Mucosa of descending colon (tissue), 3 donors: ENCODE results near the gene PFDN2. TPM values are rescaled to one million over a fixed set of nuclear protein-coding genes. Genes with fewer than 3 reads are reported as not detected.
A peak's percentile ranks its signal among the peaks of the same experiment; 100 is the strongest.

Source experiments
- ATAC-seq: fragments of 200-7000 bp; cut with Tn5 transposase; one replicate; pipeline ENCODE4 v1.9.1; 2020; ENCODE audit warnings: mild to moderate bottlenecking, moderate library complexity
- DNase-seq, 3 donors: peaks; one replicate each; pipeline ENCODE4 v3.0.0-alpha.2; 2020
- H3K36me3 ChIP-seq: fragments of 200-600 bp; one replicate; pipeline ENCODE4 v1.8.0; 2021; ENCODE audit warnings: low read depth, mild to moderate bottlenecking
- H3K4me1 ChIP-seq: fragments of 200-600 bp; one replicate; pipeline ENCODE4 v1.8.0; 2021; ENCODE audit warnings: low read depth, mild to moderate bottlenecking
- H3K4me3 ChIP-seq: fragments of 200-600 bp; one replicate; pipeline ENCODE4 v1.8.0; 2021; ENCODE audit warnings: mild to moderate bottlenecking
- H3K9me3 ChIP-seq: fragments of 200-600 bp; one replicate; pipeline ENCODE4 v1.8.0; 2021; ENCODE audit warnings: mild to moderate bottlenecking
- intact Hi-C, 2 donors: fragments of 100-400 bp; cut with DNase I in 1 of 2; cut with micrococcal nuclease in 1 of 2; formaldehyde crosslinking; loops; one replicate each; pipeline versions ENCODE4 v1.11.0 to v1.11.1; 2022; cut with DNase I, micrococcal nuclease
- total RNA-seq, 3 donors: library from RNA; stranded (reverse); fragmentation: NEBNext Ultra II Directional in 2 of 3; extraction: Animal tissue kit (Norgen Biotek cat#: 25700) in 2 of 3; gene quantifications; one replicate each; pipeline versions ENCODE4 v1.2.1 to v1.2.4, GENCODE V29; 2021 to 2023
- TF ChIP-seq, protein P1 (sequence below): fragments of 200-600 bp; IDR thresholded peaks from one replicate; pipeline ENCODE4 v1.8.0; 2022; ENCODE audit warnings: antibody characterized with exemption, mild to moderate bottlenecking
- donor health status: DM: no; HTN: no; CAD: no; lungs with moderate emphysema.
- donor health status: DM: no; HTN: no; CAD: no.
- donor health status: DM: no; HTN: yes; CAD: no.

PFDN2 gene
- total RNA-seq, 3 donors from 2014 or later = 20.7 to 40.2 (median 29.4) TPM

DNA sequence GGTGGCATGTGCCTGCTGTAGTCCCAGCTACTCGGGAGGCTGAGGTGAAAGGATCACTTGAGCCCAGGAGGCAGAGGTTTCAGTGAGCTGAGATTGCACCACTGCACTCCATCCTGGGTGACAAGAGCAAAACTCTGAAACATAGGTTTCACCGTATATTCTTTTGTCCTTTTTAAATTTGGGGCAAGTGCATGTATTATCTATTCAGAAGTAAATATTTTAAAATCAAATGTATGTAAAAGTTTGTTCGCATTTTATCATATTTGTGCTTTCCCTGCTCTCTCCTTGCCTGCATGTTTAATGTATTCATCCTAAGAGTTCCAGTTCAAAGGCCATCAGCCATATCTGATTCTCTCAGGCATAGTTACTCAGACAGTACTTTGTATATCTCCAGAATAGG, 28.0 kb upstream of the PFDN2 start:
- no peaks in the 10 kb centered on the region for H3K9me3 ChIP-seq
- intact Hi-C loops = no loop called here
- H3K36me3 ChIP-seq = no peaks in the 10 kb centered on the region
- no peak for DNase-seq
- TF ChIP-seq, protein P1, sequence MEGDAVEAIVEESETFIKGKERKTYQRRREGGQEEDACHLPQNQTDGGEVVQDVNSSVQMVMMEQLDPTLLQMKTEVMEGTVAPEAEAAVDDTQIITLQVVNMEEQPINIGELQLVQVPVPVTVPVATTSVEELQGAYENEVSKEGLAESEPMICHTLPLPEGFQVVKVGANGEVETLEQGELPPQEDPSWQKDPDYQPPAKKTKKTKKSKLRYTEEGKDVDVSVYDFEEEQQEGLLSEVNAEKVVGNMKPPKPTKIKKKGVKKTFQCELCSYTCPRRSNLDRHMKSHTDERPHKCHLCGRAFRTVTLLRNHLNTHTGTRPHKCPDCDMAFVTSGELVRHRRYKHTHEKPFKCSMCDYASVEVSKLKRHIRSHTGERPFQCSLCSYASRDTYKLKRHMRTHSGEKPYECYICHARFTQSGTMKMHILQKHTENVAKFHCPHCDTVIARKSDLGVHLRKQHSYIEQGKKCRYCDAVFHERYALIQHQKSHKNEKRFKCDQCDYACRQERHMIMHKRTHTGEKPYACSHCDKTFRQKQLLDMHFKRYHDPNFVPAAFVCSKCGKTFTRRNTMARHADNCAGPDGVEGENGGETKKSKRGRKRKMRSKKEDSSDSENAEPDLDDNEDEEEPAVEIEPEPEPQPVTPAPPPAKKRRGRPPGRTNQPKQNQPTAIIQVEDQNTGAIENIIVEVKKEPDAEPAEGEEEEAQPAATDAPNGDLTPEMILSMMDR = no peak
- H3K4me1 ChIP-seq = no peaks in the 10 kb centered on the region
- H3K4me3 ChIP-seq = no peak overlapping the region
- ATAC-seq = no peak

DNA sequence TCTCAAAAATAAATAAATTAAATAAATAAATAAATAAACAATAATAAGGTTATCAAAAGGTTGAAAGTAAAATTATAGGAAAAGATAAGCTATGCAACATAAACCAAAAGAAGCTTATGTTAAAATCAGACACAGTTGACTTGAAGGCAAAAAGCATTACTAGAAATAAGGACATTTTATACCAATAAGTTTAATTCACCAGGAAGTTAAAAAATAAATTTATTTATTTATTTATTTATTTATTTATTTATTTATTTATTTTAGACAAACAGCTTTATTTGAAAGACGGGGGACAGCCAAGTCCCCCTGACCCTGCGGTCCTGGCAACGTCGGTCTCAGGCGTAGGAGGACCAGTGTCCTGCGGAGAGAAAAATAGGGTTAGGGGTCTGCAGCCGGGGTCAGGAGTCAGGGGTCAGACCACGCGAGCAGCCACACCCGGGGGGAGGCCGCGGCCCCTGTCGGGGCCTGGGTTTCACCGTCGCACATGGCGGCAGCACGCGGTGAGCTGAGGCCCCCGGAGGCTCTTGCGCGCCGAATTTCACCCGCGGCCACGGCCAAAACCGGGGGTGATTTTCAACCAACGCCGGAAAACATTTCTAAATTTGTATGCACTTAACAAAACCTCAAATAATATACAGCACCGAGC, 23.0 kb upstream of the PFDN2 start:
- ATAC-seq (no peak), DNase-seq (no peak)
- Histone ChIP-seq H3K36me3 (no peaks in the 10 kb centered on the region), H3K4me1 (no peaks in the 10 kb centered on the region), H3K4me3 (no peak overlapping the region), H3K9me3 (no peaks in the 10 kb centered on the region)
- TF ChIP-seq, protein P1 = no peak
- intact Hi-C loops = no loop called here

DNA sequence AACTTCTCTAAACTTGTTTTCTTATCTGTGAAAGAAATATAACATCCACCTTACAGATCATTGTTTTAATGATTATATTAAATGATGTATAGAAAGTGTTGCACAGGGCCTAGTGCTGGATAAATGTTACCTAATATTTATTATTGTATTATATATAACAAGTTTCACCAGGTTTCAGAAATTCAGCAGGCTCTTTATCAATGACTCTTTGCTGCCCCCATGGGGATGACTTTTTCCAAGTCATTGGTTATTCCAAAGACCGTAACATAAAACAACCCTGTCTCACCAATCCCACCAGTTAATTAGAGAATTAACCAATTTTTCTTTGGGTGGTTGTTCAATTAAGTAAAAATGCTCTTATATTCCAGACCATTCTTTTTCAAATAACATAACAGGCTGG, 21.9 kb upstream of the PFDN2 start:
- no peaks in the 10 kb centered on the region for H3K36me3 ChIP-seq
- ATAC-seq (peak; percentile 30), DNase-seq (peak in 1 of 3 donors; percentile 80)
- H3K4me3 ChIP-seq = no peak overlapping the region
- intact Hi-C loops = no loop called here
- TF ChIP-seq, protein P1 = peak; percentile 10
- H3K9me3 ChIP-seq = no peaks in the 10 kb centered on the region
- H3K4me1 ChIP-seq = no peaks in the 10 kb centered on the region

DNA sequence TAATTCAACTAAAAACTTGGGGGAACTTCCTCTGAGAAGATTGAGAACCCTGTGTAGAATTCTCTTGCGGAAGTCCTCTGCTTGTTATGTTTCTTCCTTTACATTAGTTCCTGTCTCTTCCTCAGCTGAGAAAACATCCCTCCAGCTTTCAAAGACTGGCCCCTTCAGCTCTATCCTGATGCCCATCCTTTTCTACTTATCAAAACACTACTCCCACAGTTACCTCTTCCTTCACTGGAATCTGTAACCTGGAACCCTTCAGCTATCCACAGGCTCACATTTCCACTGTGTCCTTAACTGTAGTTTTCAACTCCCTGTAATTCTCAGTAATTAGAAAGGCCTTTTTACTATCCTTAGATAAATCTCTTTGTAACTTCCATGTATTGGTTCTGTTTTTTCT, 20.6 kb upstream of the PFDN2 start:
- no peaks in the 10 kb centered on the region for H3K9me3 ChIP-seq
- ATAC-seq = no peak
- TF ChIP-seq, protein P1 = no peak

DNA sequence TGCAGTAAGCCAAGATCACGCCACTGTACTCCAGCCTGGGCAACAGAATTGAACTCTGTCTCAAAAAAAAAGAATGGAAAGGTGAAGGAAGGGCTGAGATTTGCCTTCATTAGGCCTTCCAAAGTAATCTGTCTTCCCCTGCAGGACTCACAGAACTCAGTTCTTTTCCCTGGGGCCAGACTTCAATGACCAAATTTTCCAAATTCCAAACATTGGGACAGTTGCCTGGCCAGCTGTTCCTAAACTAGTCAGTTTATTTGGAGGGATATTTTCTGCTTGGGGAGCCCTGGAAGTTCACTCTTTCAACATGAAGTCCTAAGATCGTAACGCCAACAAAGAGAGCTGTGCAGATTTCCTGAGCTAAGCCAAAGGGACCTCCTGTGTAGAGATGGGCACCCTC, 20.0 kb upstream of the PFDN2 start:
- DNase-seq (no peak), ATAC-seq (no peak)
- Histone ChIP-seq H3K4me3 (no peak overlapping the region), H3K9me3 (no peaks in the 10 kb centered on the region), H3K36me3 (no peaks in the 10 kb centered on the region), H3K4me1 (peaks cover 13% of the 10 kb centered on the region)
- intact Hi-C loops = no loop called here
- TF ChIP-seq, protein P1 = no peak

More for the DNA sequence above, 20.6 kb upstream of the PFDN2 start:
- Histone ChIP-seq H3K36me3 (no peaks in the 10 kb centered on the region), H3K4me1 (peaks cover 12% of the 10 kb centered on the region), H3K4me3 (no peak overlapping the region)
- no peak for DNase-seq
- intact Hi-C loops = no loop called here
